Dermis blood vessel endothelial cell (primary cell): ENCODE measurements around the gene PPP2R2B. TPM values are rescaled to one million over a fixed set of nuclear protein-coding genes. Genes with fewer than 3 reads are reported as not detected.
"Not testable (repeated sequence)": the region's sequence is repeated elsewhere in the genome, so short reads cannot be mapped to it uniquely, and the experiment has no call there.

Source experiments
- DNase-seq: peaks from one replicate; pipeline ENCODE4 v3.0.0; 2010
- total RNA-seq: library from RNA; depleted of rRNA; stranded (reverse); fragments of >200 nt; gene quantifications from 2 replicates; pipeline ENCODE4 v1.2.3, GENCODE V29; 2014

The PPP2R2B gene
- total RNA-seq, 1 donor from 2014 or later = not detected

DNA sequence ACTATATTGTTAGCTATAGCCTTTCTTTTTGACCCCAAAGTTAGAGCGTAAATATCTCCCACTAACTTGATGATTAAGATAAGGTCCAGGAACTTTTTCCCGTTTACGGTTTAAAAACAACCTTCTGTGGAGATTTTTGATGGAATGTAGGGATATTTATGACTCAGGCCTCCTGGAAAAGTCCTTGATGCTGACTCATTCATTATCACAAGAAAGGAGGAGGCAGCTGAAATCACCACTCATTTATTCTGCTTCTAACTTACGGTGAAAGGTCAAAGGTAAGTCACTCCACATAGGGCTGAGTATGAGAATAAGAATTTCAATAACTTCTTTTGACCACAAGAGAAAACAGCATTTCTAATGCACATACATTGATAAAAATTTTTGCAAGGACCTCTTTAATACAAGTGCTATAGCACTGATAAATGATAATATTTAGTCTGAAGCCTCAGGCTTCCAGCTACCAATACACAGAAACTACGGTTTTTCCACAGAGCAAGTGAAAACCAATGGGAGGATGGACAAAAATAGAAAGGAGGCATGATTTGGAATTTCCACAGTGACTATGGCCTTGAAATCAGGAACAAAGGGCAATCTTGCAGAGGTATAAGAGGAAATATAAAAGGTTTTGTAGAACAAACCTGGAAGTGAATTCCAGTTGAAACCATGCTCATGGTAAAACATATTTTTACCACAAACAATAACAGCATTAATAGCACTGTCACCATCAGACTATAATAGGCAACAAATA is 146.5 kb downstream of the PPP2R2B start:
- DNase-seq = peak; percentile 65

DNA sequence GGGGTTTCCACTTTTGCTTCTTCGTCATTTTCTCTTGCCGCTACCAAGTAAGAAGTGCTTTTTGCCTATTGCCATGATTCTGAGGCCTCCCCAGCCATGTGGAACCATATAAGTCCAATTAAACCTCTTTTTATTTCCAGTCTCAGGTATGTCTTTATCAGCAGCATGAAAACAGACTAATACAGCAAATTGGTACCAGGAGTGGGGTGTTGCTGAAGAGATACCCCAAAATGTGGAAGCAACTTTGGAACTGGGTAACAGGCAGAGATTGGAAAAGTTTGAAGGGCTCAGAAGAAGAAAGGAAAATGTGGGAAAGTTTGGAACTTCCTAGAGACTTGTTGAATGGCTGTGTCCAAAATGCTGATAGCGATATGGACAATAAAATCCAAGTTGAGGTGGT is 149.8 kb downstream of the PPP2R2B start:
- DNase-seq = not testable (repeated sequence)

DNA sequence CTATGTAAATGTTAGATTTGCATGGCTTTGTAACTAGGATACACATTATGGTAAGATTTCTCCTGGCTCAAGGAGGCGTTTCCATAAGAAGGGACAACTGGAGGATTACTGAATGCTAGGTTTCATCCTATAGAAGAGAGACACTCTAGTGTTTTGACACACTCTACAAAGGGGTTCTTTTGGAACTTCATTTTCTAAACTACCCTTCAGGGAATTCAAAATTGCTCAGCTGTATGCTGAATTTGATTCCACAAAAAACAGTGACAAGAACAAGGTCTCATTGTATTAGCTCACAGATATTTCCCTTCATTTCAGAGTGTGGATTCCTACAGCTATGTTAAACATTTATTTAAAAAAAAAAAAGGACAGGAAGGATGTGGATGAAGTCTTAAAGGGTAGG is 151.7 kb downstream of the PPP2R2B start:
- DNase-seq = no peak

DNA sequence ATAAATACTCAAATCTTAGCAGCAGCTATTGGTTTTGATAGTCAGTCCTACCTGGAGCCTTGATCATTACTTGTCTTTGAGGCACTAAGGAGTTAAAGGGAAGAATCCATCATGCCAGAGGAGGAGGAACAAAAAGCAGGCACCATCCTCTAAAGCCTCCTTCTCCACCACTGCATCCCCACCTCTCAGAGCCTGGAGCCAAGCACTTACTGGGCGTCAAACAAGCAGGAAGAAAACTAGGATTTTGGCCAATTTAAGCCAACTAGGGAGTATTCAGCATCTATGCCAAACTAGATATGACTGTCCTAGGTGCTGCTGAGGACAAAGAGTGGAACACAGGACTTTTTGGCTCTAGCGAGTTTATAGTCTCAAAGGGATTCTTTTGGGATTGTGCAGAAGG is 152.5 kb downstream of the PPP2R2B start:
- no peak for DNase-seq

DNA sequence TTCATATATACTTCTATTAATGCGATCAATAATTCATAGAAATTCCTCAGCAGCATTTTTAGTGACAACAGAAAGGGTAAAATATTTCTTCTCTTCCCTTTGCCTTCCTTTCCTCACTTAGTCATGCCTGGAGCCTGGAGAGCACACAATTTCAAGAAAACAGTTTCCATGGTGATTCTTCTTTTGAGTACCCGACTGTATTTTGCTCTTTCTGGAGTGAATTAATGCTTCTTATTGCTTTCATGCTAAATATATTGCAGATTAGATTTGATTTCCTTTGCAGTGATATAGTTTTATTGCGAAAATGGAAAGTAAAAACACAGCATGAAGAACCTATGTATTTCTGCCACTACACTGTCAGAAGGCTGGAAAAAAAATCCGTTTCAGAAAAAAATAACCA is 153.5 kb downstream of the PPP2R2B start:
- DNase-seq = no peak

DNA sequence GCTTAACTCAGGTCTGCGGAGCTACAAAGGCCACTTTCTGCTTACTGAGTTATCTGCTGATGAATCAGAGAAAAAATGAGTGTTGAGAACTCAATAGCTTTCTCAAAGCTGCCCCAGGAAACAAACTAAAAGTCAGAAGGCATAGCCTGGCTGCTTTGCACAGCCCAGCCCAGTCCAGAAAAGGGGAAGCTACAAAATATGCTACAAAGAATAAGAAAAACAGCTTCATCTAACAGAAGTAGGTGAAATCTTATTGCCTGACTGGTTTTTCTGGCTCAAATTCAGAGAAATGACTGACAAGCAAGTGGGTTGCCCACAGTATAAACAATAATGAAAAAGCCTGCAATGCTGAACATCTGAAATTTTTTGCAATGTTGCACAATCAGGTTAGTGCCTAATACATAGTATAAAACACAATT is 156.2 kb downstream of the PPP2R2B start:
- no peak for DNase-seq

DNA sequence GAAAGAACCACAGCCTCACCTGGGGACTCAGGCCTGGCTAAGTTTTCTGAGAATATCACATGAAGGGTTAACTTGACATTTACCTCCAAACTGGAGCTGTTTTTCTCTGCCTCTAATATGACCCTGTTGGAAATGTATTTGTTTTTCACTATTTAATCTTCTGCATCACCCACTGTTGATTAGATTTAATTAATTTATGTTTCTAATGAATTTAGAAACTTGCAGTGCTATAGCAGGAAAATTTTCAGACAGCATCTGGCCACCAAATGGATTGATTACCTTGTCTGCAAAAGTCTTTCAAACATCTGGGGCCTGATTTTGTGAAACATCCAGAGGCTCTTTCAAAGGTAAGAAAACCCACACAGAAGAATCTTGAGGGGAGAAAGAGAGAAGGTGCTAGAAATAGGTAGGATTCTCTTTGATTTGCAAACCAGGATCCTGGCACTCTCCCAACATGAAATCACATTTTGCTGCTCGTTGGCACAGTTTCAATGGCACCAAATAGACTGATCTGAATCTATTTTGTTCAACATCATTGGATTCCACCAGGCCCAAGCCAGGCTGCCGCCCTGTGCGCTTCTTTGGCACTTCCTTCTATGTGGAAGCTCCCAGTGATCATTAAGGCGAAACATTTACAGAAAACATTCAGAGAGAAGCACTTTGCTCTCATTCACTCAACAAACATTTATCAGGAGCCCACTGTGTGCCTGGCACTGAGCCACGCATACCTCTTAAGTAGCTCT is 157.3 kb downstream of the PPP2R2B start:
- DNase-seq = no peak

DNA sequence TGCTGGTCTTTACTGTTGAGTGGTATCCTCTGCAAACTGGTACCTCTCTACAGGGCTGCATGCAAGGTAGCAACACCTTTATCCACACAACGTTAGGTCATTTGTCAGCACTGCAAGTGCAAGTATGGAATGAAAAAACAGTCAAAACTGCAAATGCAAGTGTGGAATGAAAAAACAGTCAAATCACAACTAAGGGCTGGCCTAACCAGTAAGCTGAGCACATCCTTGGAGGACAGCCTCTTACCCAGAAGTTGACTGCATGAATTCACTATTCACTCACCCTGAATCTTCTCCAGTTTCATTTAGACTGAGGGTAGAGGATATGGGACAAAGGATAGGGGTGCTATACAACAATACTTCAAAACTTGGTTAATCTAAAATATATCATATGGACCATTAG is 158.4 kb downstream of the PPP2R2B start:
- no peak for DNase-seq

DNA sequence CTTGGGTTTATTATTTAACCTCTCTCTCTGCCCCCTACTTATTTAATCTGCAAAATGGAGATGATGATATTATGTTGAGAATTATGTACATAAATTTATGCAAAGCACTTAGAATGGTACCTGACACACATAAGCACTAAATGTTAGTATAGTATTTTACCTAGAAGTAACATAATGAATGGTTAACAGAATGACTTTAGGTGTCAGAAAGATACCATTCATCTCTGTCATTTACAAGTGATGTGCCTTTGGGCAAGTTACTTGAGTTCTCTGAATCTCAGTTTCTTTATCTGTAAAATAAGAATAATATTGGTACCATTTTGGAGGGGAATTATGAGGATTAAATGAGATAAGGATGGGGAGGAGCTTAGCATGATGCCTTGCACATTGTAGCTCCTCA is 159.4 kb downstream of the PPP2R2B start:
- DNase-seq = no peak

DNA sequence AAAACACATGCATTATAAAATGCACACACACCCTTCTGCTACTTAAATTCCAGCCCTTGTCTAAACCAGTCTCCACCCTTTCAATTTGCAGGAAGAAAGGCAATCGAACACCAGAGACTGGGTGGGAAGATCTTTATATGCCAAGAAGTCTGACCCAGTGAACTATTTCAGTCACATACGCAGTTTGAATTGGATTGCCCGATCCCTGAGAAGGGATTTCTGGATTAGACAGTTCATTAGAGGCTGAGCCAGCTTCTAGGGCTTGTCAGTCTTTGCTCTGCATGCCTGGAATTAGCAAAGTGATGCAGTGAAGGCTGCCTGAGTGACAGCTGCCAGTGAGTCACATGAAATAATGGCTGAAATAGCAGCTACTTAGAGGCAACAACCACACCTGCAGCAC is 159.9 kb downstream of the PPP2R2B start:
- DNase-seq = no peak

DNA sequence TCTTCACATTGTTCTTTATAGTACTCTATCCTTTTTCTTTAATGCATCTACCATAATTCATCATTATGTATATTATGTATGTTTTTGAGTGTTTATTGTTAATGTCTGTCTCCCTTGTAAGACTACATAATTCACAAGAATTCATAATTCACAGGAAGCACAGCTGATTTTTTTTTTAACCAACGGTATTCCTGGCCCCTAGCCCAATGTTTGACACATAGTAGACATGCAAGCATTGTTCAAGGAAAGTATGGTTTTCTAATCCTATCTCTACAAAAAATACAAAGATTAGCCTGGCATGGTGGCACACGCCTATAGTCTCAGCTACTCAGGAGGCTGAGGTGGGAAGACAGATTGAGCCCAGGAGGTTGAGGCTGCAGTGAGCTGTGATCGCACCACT is 160.6 kb downstream of the PPP2R2B start:
- DNase-seq = peak; percentile 34

DNA sequence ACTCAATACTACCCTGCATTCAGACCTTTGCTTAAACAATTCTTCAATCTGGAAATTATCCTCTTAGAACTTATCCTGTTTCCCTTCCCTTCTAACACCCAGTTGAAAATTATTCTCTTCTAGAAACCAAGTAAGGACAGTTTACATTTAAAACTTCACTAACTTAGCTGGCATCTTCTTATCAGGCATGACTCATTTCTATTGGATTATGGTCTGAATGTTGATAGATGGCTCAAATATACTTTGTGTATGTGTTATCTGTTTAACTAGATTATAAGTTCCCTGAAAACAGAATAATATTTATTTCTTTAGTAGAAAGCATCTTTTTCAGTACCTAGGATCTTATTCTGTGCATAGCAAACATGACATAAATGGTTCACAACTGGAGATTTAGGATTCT is 161.9 kb downstream of the PPP2R2B start:
- no peak for DNase-seq

DNA sequence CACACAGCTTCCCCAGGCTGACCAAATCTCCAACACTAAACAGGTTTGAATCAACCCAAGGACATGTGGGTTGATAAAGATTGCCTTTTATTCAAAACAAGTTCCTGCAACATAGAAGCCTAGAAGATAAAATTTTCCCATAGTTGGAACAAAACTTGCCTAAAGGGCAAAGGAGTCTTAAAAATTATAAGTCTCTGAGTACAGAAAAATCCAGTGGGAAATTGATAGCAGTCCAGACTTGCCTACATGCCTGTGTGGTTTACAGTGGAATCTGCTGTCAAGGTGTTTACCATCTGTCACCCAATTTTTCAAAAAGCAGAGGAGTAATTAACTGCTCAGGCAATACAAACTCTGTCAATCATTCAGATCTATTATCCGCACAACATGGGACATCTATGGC is 168.2 kb downstream of the PPP2R2B start:
- no peak for DNase-seq

DNA sequence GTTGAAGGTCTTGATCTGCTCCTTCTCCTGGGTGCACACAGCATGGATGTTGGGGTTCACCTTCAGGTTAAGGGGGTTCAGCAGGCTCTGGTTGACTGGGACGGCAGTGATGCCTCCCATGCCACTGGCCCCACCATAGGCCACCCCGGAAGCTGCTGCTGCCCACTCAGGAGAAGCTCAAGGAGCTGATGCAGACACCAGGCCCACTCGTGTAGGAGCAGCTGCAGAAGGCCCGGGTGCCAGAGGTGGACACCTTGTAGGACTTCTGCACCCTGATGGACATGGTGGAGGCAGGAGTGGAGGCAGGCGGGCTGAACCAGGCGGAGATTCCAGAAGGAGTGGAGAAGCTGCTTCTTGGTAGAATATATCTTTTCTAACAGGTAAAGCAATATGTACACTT is 171.2 kb downstream of the PPP2R2B start:
- no peak for DNase-seq

DNA sequence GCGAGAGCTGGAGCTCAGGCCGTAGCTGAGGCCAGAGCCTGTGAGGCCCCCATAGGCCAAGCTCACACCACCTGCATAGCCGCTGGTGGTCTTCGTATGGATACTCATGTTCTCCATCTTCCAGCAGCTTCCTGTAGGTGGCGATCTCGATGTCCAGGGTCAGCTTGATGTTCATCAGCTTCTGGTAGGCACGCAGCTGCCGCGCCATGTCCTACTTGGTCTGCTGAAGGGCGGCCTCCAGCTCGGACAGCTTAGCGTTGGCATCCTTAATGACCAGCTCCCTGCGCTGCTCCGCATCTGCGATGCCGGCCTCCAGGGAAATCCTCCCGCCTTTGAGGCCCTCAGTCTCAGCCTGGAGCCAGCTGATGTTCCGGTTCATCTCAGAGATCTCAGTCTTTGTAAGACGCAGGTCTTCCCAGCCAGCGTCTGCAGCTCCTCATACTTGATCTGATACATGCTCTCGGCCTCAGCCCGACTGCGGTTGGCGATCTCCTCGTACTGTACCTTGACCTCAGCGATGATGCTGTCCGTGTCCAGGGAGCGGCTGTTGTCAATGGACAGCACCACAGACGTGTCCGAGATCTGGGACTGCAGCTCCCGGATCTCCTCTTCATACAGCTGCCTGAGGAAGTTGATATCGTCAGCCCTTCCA is 172.1 kb downstream of the PPP2R2B start:
- no peak for DNase-seq

DNA sequence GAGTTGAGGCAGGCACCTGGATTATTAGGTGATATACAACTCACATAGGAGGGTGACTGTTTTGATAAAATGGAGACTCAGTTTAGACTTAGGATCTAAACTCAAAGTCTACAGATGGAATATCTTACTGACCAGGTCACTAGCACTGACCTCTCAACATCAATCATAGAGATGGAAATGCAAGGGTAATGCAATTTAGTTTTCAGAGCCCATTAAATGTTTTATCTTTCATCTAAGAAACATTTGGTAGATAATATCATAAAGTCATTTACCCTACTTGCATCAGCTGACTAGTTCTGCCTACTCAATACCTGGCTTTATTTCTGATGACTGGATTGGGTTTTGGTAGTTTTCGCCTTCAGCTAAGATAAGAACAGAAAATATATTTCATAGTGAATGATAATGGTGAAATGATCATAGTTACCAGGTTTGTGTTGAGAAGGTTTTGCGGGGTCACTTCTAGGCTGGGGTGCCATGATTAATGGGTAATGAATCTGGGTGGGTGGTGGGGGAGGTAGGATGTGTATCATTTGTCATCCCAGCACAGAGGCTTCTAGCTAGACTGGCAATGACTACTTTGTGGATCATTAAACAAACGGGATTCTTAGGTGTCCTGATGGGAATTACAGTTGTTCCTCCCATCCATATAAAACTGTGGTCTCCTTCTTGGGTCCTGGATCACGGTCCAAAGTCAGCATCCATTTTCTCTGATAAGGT is 173.4 kb downstream of the PPP2R2B start:
- DNase-seq = no peak

DNA sequence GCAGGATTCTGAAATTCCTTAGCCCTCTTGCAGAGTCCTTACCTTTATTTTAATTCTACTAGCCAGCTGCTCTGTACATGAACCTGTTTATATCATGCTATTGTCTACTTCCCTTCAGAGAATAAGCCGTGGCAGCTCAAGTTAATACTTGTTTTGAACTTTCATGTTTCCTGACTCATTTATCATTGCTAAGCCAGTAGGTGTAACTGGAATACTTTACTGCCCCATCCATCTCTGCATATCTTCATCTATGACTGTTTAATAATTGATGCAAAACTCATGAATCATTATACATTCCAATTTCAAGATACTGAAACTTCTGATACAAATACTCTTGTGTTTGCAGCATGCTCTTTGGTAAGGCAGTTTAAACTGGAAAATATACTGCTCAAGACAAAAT is 174.7 kb downstream of the PPP2R2B start:
- DNase-seq = no peak

DNA sequence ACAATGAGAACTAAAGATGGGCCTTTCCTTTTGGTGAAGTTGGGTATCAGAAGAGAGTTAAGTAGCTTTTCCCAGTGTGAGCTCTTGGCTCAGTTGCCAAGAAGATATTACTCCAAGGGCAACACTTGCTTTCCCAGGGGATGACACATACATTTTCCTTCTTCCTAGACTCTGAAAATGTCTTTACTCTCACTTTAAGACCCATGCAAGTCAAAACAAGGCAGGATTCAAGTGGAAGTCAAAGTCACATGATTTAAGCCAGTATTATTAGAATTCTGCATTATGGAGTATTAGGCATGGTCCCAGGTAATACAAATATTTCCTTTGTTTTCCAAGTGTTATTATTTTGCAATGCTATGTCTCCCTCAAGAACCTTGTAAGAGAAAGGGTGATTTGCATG is 175.1 kb downstream of the PPP2R2B start:
- no peak for DNase-seq

DNA sequence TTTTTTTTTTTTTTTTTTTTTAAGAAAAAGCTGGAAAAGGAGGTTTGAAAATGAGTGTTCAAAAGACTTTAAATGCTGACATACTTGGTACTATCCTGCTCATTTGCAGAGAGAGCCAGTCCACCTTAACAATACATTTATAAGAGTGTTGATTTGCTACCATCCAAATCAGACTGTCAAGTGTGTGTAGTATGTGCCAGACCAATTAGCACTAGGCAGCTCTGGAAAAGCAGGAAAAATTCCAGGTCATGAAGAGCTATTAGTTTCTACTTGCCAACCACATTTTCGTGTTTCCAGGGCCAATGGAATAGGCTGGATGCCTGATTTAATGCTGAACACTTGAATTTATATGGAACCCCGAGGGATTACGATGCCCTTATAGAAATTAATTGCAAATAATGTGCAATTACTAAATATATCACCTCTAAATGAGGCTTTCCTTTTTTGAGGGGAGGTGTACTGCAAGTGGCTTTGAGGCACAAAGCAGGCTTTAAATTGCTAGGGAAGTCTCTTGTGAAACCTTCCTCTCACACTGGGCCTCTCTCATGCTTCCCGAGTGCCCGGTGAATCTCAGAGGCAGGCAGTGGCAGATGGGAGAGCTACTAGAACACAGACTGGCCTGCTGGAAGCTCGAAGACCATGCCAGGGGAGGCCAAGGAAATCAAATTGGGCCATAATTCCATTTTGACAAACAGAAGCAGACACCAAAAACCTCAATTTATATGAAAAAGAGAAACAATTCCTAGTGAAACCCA is 178.7 kb downstream of the PPP2R2B start:
- DNase-seq = no peak

DNA sequence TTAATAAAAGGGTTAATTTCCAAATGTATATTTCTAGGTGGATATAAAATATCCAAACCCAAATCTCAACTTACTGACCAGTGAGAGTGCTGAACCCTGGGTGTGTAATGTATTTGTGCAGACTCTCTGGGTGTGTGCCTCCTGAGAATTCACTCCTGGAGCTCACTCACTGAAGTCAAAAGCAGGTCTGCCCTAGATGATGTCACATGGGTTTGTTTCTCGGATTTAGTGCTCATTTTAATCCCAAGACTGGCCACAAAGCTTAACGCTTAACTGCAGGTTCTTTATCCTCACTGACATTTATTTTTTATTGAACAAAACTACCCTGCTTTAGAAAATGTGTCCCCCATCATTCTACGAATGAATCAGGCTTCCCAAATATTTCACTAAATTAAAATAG is 179.4 kb downstream of the PPP2R2B start:
- DNase-seq = no peak

DNA sequence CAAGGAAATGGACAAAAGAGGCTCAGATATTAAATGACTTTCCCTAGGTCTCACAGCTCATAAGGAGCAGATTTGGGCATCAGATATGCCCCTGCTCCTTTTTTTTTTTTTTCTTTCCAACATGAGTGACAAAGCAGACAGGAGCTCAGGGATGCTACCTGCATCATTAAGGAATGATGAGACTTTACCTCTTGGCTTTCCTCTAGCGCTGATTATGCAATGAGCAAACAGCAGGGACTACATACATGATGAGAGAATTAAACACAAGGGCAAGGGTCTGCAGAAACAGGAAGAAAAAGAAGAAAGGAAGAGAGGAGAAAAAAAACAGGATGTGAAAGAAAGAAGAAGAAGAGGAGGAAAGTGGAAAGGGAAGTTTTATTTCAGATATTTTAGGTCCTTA is 179.9 kb downstream of the PPP2R2B start:
- DNase-seq = no peak

DNA sequence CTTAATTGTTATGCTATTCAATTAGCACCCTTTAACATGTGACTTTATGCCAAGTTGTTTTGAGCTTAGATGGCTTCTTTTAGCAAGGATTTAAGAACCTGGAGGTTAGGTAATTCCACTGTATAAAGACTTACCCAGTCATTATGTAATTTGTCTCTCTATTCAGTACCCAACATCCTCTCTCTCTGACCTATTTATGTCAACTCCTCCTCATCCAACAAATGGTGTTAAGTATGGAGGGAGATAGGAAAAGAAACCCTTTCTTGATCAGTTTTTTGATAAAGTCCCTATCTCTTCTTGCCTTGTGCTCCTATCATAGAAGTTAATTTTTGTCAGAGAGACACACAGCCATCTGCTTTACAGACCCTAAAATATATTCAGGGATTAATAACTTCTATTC is 181.3 kb downstream of the PPP2R2B start:
- no peak for DNase-seq
